ENCODE results near the gene OTUB2. TPM values are rescaled to one million over a fixed set of nuclear protein-coding genes. Genes with fewer than 3 reads are reported as not detected.

The OTUB2 gene
- total RNA-seq, 1 experiment from 2014 or later, result 1.2 TPM

DNA sequence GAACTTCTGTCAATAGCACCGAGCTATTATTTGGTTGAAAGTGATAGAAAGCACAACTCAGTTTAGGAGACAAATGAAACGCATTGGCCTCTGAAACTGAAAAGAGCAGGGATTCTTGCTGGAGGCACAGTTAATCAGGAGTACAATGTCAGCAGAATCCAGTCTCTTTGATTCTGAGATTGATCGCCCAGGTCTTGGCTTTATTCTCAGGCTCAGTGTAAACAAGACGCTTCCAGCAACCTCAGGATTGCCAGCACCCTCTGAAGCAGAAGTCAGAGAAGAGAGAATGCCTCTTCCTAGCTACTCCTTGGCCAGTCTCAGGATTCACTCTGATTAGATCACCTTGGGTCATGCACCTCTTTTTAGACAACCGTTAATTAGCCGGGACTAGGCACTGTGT lies 11.8 kb upstream of the OTUB2 start:
- TF ChIP-seq, protein P1, sequence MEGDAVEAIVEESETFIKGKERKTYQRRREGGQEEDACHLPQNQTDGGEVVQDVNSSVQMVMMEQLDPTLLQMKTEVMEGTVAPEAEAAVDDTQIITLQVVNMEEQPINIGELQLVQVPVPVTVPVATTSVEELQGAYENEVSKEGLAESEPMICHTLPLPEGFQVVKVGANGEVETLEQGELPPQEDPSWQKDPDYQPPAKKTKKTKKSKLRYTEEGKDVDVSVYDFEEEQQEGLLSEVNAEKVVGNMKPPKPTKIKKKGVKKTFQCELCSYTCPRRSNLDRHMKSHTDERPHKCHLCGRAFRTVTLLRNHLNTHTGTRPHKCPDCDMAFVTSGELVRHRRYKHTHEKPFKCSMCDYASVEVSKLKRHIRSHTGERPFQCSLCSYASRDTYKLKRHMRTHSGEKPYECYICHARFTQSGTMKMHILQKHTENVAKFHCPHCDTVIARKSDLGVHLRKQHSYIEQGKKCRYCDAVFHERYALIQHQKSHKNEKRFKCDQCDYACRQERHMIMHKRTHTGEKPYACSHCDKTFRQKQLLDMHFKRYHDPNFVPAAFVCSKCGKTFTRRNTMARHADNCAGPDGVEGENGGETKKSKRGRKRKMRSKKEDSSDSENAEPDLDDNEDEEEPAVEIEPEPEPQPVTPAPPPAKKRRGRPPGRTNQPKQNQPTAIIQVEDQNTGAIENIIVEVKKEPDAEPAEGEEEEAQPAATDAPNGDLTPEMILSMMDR (IDR thresholded peaks at IDR 0.05; ENCODE audit: insufficient read depth in 1 of 2, low read depth in 1 of 2, low read length in 1 of 2, severe bottlenecking in 1 of 2, unreplicated experiment in 1 of 2), result no peak

DNA sequence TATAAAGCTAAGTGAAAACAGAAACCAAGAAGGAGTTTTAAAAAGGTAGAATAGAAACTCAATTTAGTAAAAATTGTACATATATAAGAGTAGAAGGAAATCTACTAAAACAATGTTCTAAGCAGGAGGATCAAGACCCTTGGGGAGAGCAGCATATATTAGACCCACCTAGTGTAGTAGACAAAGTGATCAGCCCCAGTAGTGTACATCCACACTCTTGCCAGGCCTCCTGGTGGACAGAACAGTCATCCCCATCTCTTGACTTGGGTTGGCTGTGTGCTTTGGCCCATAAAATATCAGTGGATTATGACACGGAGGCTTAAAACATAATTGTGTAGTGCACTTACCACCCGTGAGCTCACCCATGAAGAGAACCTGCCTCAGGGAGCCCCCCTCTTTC lies 10.9 kb upstream of the OTUB2 start:
- POLR2A ChIA-PET, result no interaction called here
- CTCF ChIA-PET, result no interaction called here
- TF ChIP-seq, protein P1 (IDR thresholded peaks at IDR 0.05; ENCODE audit: insufficient read depth in 1 of 2, low read depth in 1 of 2, low read length in 1 of 2, severe bottlenecking in 1 of 2, unreplicated experiment in 1 of 2), result no peak
- Mint-ChIP-seq H3K4me3 (ENCODE audit: unreplicated experiment) (no peak overlapping the region), H3K36me3 (ENCODE audit: insufficient read depth, unreplicated experiment) (no peaks in the 10 kb centered on the region), H3K4me1 (ENCODE audit: low read depth, unreplicated experiment) (no peaks in the 10 kb centered on the region), H3K9me3 (ENCODE audit: unreplicated experiment) (no peaks in the 10 kb centered on the region), H3K27ac (ENCODE audit: unreplicated experiment) (no peak overlapping the region), H3K27me3 (ENCODE audit: insufficient read depth, unreplicated experiment) (peaks cover 3% of the 10 kb centered on the region)
- DNase-seq, result no peak
- no peak overlapping the region for H3K4me3 ChIP-seq (ENCODE audit: low read depth, low read length)
- intact Hi-C loops (cut with micrococcal nuclease; ENCODE audit: unreplicated experiment), result no loop called here
- no peaks in the 10 kb centered on the region for H3K36me3 ChIP-seq (ENCODE audit: control insufficient read depth, insufficient read depth, low read length)
- H3K27me3 ChIP-seq (replicated peaks; ENCODE audit: control insufficient read depth, insufficient read depth, low read length), result no peaks in the 10 kb centered on the region; the same call in 1 of the 2 replicates
- H3K9me3 ChIP-seq, result no peaks in the 10 kb centered on the region
- no peaks in the 10 kb centered on the region for H3K4me1 ChIP-seq
- BruUV-seq (replicated peaks), result no TSS peak

More for the DNA sequence above, 11.8 kb upstream of the OTUB2 start:
- Mint-ChIP-seq H3K9me3 (ENCODE audit: unreplicated experiment) (no peaks in the 10 kb centered on the region), H3K36me3 (ENCODE audit: insufficient read depth, unreplicated experiment) (no peaks in the 10 kb centered on the region), H3K4me1 (ENCODE audit: low read depth, unreplicated experiment) (no peaks in the 10 kb centered on the region), H3K27ac (ENCODE audit: unreplicated experiment) (no peak overlapping the region), H3K27me3 (ENCODE audit: insufficient read depth, unreplicated experiment) (peaks cover 3% of the 10 kb centered on the region), H3K4me3 (ENCODE audit: unreplicated experiment) (no peak overlapping the region)
- H3K36me3 ChIP-seq (ENCODE audit: control insufficient read depth, insufficient read depth, low read length), result no peaks in the 10 kb centered on the region
- intact Hi-C loops (cut with micrococcal nuclease; ENCODE audit: unreplicated experiment), result no loop called here
- ChIA-PET CTCF (no interaction called here), POLR2A (no interaction called here)
- no peaks in the 10 kb centered on the region for H3K4me1 ChIP-seq
- no peaks in the 10 kb centered on the region for H3K9me3 ChIP-seq
- no peak overlapping the region for H3K4me3 ChIP-seq (ENCODE audit: low read depth, low read length)
- DNase-seq, result no peak
- H3K27me3 ChIP-seq (replicated peaks; ENCODE audit: control insufficient read depth, insufficient read depth, low read length), result no peaks in the 10 kb centered on the region; the same call in 1 of the 2 replicates
- no TSS peak for BruUV-seq (replicated peaks)

DNA sequence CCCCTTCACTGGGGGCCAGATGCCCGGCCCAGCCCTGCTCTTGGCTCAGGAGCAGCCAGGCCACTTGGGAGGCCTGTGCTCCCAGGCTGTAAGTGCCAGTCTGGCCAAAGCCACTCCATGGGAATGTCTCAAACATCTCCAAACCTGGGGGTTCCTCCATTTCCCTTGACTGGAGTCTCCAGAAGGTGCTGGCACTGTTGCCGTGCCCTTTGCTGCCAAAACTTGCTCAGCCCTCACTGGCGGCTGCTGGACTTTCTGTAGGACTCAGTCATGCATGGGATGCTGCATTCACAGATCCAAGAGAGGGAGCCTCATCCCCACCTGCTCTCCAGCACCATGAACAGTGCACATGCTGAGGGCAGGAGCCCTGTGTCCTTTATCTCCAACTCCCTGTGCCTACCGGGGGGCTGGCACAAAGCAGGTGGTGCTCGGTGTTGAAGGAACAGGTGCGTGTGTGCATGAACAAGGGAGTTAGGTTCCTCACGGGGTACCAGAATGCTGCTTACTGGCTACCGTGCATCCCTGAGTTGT lies 9.6 kb upstream of the OTUB2 start:
- H3K36me3 ChIP-seq (ENCODE audit: control insufficient read depth, insufficient read depth, low read length), result no peaks in the 10 kb centered on the region
- Mint-ChIP-seq H3K36me3 (ENCODE audit: insufficient read depth, unreplicated experiment) (no peaks in the 10 kb centered on the region), H3K4me3 (ENCODE audit: unreplicated experiment) (no peak overlapping the region), H3K4me1 (ENCODE audit: low read depth, unreplicated experiment) (peaks cover 8% of the 10 kb centered on the region), H3K27me3 (ENCODE audit: insufficient read depth, unreplicated experiment) (peaks cover 3% of the 10 kb centered on the region), H3K9me3 (ENCODE audit: unreplicated experiment) (no peaks in the 10 kb centered on the region), H3K27ac (ENCODE audit: unreplicated experiment) (no peak overlapping the region)
- CTCF ChIA-PET, result no interaction called here
- no peak for DNase-seq
- no peaks in the 10 kb centered on the region; the same call in 1 of the 2 replicates for H3K27me3 ChIP-seq (replicated peaks; ENCODE audit: control insufficient read depth, insufficient read depth, low read length)
- no TSS peak for BruUV-seq (replicated peaks)
- H3K4me1 ChIP-seq, result no peaks in the 10 kb centered on the region
- TF ChIP-seq, protein P1 (IDR thresholded peaks at IDR 0.05; ENCODE audit: insufficient read depth in 1 of 2, low read depth in 1 of 2, low read length in 1 of 2, severe bottlenecking in 1 of 2, unreplicated experiment in 1 of 2), result no peak
- H3K9me3 ChIP-seq, result no peaks in the 10 kb centered on the region
- no peak overlapping the region for H3K4me3 ChIP-seq (ENCODE audit: low read depth, low read length)
- POLR2A ChIA-PET, result no interaction called here
- intact Hi-C loops (cut with micrococcal nuclease; ENCODE audit: unreplicated experiment), result no loop called here
